WTC11 (cell line): ENCODE results near the gene COL4A1. TPM values are rescaled to one million over a fixed set of nuclear protein-coding genes. Genes with fewer than 3 reads are reported as not detected.

Experiments used
- ATAC-seq: fragments of 200-7000 bp; cut with Tn5 transposase; 2 replicates; pipeline ENCODE4 v1.10.0; 2021; ENCODE audit warnings: mild to moderate bottlenecking, moderate library complexity
- CTCF ChIA-PET: fragments of 300-600 bp; sonication (Branson Sonifier 250); formaldehyde crosslinking; loops from one replicate; lab custom pipeline; 2021; ENCODE audit warnings: antibody characterized with exemption; lab: Charles Lee
- POLR2A ChIA-PET: fragments of 350-600 bp; sonication (Branson Sonifier 250); formaldehyde crosslinking; loops from one replicate; lab custom pipeline; 2021; ENCODE audit warnings: antibody characterized with exemption; lab: Charles Lee
- DNase-seq: peaks from one replicate; pipeline ENCODE4 v3.0.0; 2021; ENCODE audit warnings: low spot score
- H3K27ac Mint-ChIP-seq: 2 replicates; pipeline ENCODE4 v1.8.0; 2021; ENCODE audit warnings: mixed read lengths
- H3K27me3 Mint-ChIP-seq: 2 replicates; pipeline ENCODE4 v1.8.0; 2021; ENCODE audit warnings: low read depth, mild to moderate bottlenecking, moderate library complexity, mixed read lengths
- H3K36me3 Mint-ChIP-seq: 2 replicates; pipeline ENCODE4 v1.8.0; 2021; ENCODE audit warnings: mixed read lengths
- H3K4me1 Mint-ChIP-seq: 2 replicates; pipeline ENCODE4 v1.8.0; 2022; ENCODE audit warnings: mixed read lengths
- H3K4me3 Mint-ChIP-seq: 2 replicates; pipeline ENCODE4 v1.8.0; 2021; ENCODE audit warnings: mild to moderate bottlenecking, moderate library complexity, mixed read lengths
- H3K9me3 Mint-ChIP-seq: 2 replicates; pipeline ENCODE4 v1.8.0; 2021; ENCODE audit warnings: mixed read lengths
- ARID4B ChIP-seq: sonication (generic); formaldehyde crosslinking; IDR thresholded peaks from 2 replicates; pipeline ENCODE4 v1.8.0; 2023; ENCODE audit warnings: missing genetic modification reagents, mild to moderate bottlenecking, borderline replicate concordance
- CTCF ChIP-seq: fragments of 200-600 bp; IDR thresholded peaks from 2 replicates; pipeline ENCODE4 v1.8.0; 2022; ENCODE audit warnings: antibody characterized with exemption
- E2F1 ChIP-seq: sonication (generic); formaldehyde crosslinking; IDR thresholded peaks from 2 replicates; pipeline ENCODE4 v1.8.0; 2022; ENCODE audit warnings: mild to moderate bottlenecking, missing genetic modification reagents
- E2F4 ChIP-seq: sonication (generic); formaldehyde crosslinking; IDR thresholded peaks from 2 replicates; pipeline ENCODE4 v1.8.1; 2022; ENCODE audit warnings: low read depth, mild to moderate bottlenecking, moderate library complexity, missing genetic modification reagents, borderline replicate concordance
- EMX1 ChIP-seq: fragments of 250-450 bp; sonication (Bioruptor Pico); IDR thresholded peaks from 2 replicates; pipeline ENCODE4 v1.8.0; 2021; ENCODE audit warnings: mild to moderate bottlenecking
- FOXJ3 ChIP-seq: sonication (generic); formaldehyde crosslinking; IDR thresholded peaks from 2 replicates; pipeline ENCODE4 v1.9.0; 2021; ENCODE audit warnings: missing genetic modification reagents, mild to moderate bottlenecking, borderline replicate concordance
- FOXP4 ChIP-seq: sonication (generic); formaldehyde crosslinking; IDR thresholded peaks from 2 replicates; pipeline ENCODE4 v1.8.0; 2022; ENCODE audit warnings: mild to moderate bottlenecking, missing genetic modification reagents
- GRHL2 ChIP-seq: fragments of 250-450 bp; sonication (Bioruptor Pico); IDR thresholded peaks from 2 replicates; pipeline ENCODE4 v1.8.0; 2022; ENCODE audit warnings: mild to moderate bottlenecking, moderate library complexity; ENCODE audit not compliant: insufficient replicate concordance, severe bottlenecking
- HMGA2 ChIP-seq: fragments of 250-450 bp; sonication (Bioruptor Pico); IDR thresholded peaks from 2 replicates; pipeline ENCODE4 v1.4.0; 2021; ENCODE audit warnings: mild to moderate bottlenecking, moderate library complexity
- MXD4 ChIP-seq: fragments of 250-450 bp; sonication (Bioruptor Pico); IDR thresholded peaks from 2 replicates; pipeline ENCODE4 v1.8.0; 2021; ENCODE audit warnings: mild to moderate bottlenecking, moderate library complexity, borderline replicate concordance
- PRDM15 ChIP-seq: sonication (generic); formaldehyde crosslinking; IDR thresholded peaks from 2 replicates; pipeline ENCODE4 v1.8.0; 2022; ENCODE audit warnings: missing genetic modification reagents
- ZNF121 ChIP-seq: sonication (generic); formaldehyde crosslinking; IDR thresholded peaks from 2 replicates; pipeline ENCODE4 v1.8.0; 2023; ENCODE audit warnings: missing genetic modification reagents
- ZNF263 ChIP-seq: sonication (generic); formaldehyde crosslinking; IDR thresholded peaks from 2 replicates; pipeline ENCODE4 v1.8.1; 2022; ENCODE audit warnings: low read depth, mild to moderate bottlenecking, moderate library complexity, missing genetic modification reagents
- ZNF281 ChIP-seq: sonication (generic); formaldehyde crosslinking; IDR thresholded peaks from 2 replicates; pipeline ENCODE4 v1.8.0; 2023; ENCODE audit warnings: mild to moderate bottlenecking, missing genetic modification reagents
- ZNF416 ChIP-seq: fragments of 250-450 bp; sonication (Bioruptor Pico); IDR thresholded peaks from 2 replicates; pipeline ENCODE4 v1.9.0; 2021; ENCODE audit warnings: mild to moderate bottlenecking, inconsistent platforms
- total RNA-seq: library from RNA; stranded (reverse); gene quantifications from 3 replicates; pipeline ENCODE4 v1.2.3, GENCODE V29; 2021

The COL4A1 gene
- total RNA-seq, 1 experiment from 2014 or later = 89.6 TPM

GRCh38 chr13:110168999-110169933, 137.7 kb downstream of the COL4A1 start:
- H3K36me3 Mint-ChIP-seq = peaks cover 22% of the 10 kb centered on the region
- ChIA-PET CTCF (no interaction called here), POLR2A (no interaction called here)
- H3K4me3 Mint-ChIP-seq = no peak overlapping the region
- H3K27ac Mint-ChIP-seq = no peak overlapping the region
- no peaks in the 10 kb centered on the region for H3K27me3 Mint-ChIP-seq
- H3K4me1 Mint-ChIP-seq = peaks cover 4% of the 10 kb centered on the region; the same call in 1 of the 2 replicates
- peaks cover 8% of the 10 kb centered on the region for H3K9me3 Mint-ChIP-seq
- TF ChIP-seq CTCF (no peak), PRDM15 (CRISPR knock-in tag) (no peak), FOXP4 (CRISPR knock-in tag) (no peak), ARID4B (CRISPR knock-in tag) (no peak), E2F1 (no peak), MXD4 (CRISPR knock-in tag) (no peak), HMGA2 (CRISPR knock-in tag) (no peak), E2F4 (CRISPR knock-in tag) (no peak), ZNF121 (CRISPR knock-in tag) (no peak), FOXJ3 (CRISPR knock-in tag) (no peak), EMX1 (CRISPR knock-in tag) (no peak), ZNF416 (no peak), ZNF281 (CRISPR knock-in tag) (no peak), GRHL2 (CRISPR knock-in tag) (no peak), ZNF263 (CRISPR knock-in tag) (no peak)
- DNase-seq (no peak), ATAC-seq (no peak)
